BLaER1 treated with 17β-estradiol and CSF1 and Interleukin-3, amounts not matched to agents 10 nM and 100 nM (cell line): ENCODE results near the gene HOXD10.

Experiments
- H3K27ac ChIP-seq, 11 experiments: shearing (Covaris generic); formaldehyde crosslinking; 2 replicates each; pipeline ENCODE4 v1.8.1; 2022
- H3K27me3 ChIP-seq, 11 experiments: shearing (Covaris generic); formaldehyde crosslinking; 2 replicates each; pipeline ENCODE4 v1.8.1; 2022
- H3K36me3 ChIP-seq, 11 experiments: shearing (Covaris generic); formaldehyde crosslinking; 2 replicates each; pipeline ENCODE4 v1.8.1; 2022
- H3K4me1 ChIP-seq, 10 experiments: shearing (Covaris generic); formaldehyde crosslinking; 2 replicates each; pipeline ENCODE4 v1.8.1; 2022
- H3K4me2 ChIP-seq, 11 experiments: shearing (Covaris generic); formaldehyde crosslinking; 2 replicates each; pipeline ENCODE4 v1.8.1; 2022
- H3K4me3 ChIP-seq, 10 experiments: shearing (Covaris generic); formaldehyde crosslinking; 2 replicates each; pipeline ENCODE4 v1.8.1; 2022
- H3K9ac ChIP-seq, 11 experiments: shearing (Covaris generic); formaldehyde crosslinking; 2 replicates each; pipeline ENCODE4 v1.8.1; 2022
- H3K9me3 ChIP-seq, 11 experiments: shearing (Covaris generic); formaldehyde crosslinking; replicated peaks in 1 of 11; 2 replicates each; pipeline ENCODE4 v1.8.1; 2022
- H4K20me1 ChIP-seq, 11 experiments: shearing (Covaris generic); formaldehyde crosslinking; 2 replicates each; pipeline ENCODE4 v1.8.1; 2022
- Cebpa-rat ChIP-seq, 11 experiments: shearing (Covaris generic); IDR thresholded peaks; 2 replicates each; pipeline ENCODE4 v1.8.1; 2022

The HOXD10 gene

DNA sequence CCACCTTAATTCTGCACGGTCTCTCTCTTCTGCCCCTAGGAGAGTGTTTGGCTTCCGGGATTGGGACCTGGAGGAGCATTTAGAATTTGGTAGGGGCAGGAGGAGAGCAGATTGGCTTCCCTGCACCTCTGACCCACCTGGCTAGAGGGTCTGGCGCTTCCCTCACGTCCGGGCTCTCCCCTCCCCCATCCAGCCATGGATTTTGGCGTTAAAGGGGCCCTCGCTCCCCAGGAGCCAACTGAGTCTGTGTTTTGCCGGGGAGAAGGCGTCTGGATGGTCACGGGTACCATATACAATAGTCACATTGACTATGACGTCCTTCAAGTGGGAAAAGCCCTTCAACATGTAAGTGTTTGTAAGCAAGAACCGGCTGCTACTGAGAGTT lies 47.1 kb downstream of the HOXD10 start:
- TF ChIP-seq Cebpa-rat (IDR thresholded peaks at IDR 0.05), result no peak
- no peak overlapping the region for H3K27ac ChIP-seq
- no peak overlapping the region for H3K4me3 ChIP-seq
- no peak overlapping the region for H3K9ac ChIP-seq
- no peak overlapping the region for H3K4me2 ChIP-seq
- no peaks in the 10 kb centered on the region for H4K20me1 ChIP-seq
- H3K9me3 ChIP-seq, result peaks cover 55 to 70% (median 65%) of the 10 kb centered on the region in 11 experiments
- no peaks in the 10 kb centered on the region for H3K36me3 ChIP-seq
- H3K27me3 ChIP-seq, result peaks cover 19 to 79% (median 68%) of the 10 kb centered on the region in 11 experiments
- no peaks in the 10 kb centered on the region for H3K4me1 ChIP-seq

DNA sequence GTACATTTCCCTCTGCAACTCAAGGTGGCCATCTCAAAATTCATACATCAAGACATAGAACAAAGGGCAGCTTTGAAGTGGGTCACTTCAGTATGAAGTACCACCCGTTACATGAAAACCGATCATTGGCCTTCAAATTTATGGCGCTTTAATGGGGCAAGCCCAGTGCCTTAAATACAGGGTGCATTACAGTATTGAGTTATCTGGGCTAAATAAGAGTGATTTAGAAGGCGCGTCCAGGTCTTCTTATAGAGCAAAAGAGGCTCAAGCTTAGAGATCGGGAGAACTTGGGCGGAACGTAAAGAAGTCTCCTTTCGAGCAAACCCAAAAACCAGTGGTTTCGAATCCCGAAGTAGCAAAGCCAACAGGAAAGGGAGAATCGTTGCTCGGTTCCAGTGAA lies 47.6 kb downstream of the HOXD10 start:
- peaks cover 54 to 66% (median 64%) of the 10 kb centered on the region in 11 experiments for H3K9me3 ChIP-seq
- H3K27ac ChIP-seq, result no peak overlapping the region
- H3K4me1 ChIP-seq, result no peaks in the 10 kb centered on the region
- peaks cover 16 to 74% (median 63%) of the 10 kb centered on the region in 11 experiments for H3K27me3 ChIP-seq
- no peaks in the 10 kb centered on the region for H3K36me3 ChIP-seq
- no peak overlapping the region for H3K4me3 ChIP-seq
- no peak overlapping the region for H3K9ac ChIP-seq
- no peak for TF ChIP-seq Cebpa-rat (IDR thresholded peaks at IDR 0.05)
- no peak overlapping the region for H3K4me2 ChIP-seq
- H4K20me1 ChIP-seq, result no peaks in the 10 kb centered on the region

DNA sequence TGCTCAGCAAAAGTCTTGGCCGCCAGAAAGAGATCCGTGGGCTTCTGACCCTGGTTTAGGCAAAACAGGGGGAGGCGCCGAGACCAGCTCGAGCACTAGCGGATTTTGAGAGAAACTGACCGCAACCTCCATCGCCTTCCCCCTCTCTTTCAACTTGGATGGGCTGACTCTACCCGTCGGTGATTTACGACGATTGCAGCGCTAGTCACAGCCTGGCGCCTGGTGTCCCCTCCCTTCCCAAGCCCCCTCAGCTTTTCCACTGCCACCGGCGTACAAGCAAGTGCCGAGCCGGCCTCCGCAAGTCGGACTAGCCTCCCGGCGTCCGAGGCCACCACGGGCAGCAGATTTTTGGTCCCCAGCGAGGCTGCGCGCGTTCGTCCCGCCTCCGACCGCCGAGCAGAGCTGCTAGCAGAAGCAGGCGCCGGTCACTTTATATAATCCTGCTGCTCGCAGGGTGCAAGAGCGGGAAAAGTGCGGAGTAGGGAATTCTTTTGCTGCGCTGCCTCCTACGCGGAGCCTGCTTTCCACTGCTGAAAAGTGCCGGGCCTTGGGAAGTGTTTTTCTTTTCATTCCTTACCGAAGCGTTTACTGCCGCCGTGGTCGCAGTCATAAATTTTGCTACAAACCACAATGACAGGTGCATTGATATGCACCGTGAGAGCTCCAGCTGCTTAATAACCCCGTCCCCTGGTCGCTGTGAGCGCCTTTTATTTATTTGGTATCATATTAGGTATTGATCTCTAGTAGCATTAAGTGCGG lies 48.2 kb downstream of the HOXD10 start:
- peaks cover 10 to 68% (median 57%) of the 10 kb centered on the region in 11 experiments; a peak in 21 of 22 replicates for H3K27me3 ChIP-seq
- no peaks in the 10 kb centered on the region for H4K20me1 ChIP-seq

DNA sequence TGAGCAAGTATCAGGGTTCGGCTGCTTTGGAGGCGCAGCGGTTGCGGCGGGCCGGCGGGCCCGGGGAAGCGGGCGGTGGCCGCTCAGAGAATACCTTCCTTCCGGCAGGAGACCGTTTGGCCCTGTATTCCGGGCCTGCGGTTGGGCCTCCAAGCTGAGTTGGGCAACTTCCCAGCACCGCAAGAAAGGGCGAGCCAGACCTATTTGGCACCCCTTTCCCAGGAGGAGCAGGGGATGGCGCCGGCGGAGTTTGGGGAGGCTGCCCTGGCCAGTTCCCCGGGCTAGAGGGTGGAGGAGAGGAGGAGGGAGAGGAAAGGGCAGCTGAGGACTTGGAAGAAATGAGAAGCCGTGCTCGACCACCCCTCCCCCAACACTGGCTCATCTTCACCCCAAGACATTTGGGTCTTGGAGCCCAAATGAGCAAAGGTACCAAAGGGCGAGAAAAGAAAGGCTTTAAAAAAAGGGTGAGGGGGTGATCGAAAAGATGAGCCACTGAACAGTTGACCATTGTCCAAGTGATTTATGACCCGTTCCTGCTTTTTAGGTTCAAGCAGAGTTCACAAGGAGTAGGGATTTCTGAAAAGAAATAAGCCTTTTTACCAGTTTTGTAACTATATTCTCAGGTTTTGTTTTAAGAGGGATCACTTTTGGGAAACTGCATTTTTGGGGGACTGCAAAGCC lies 48.9 kb downstream of the HOXD10 start:
- H3K9me3 ChIP-seq, result peaks cover 41 to 53% (median 50%) of the 10 kb centered on the region in 11 experiments; a peak in 21 of 22 replicates
- H3K4me1 ChIP-seq, result no peaks in the 10 kb centered on the region
- H3K9ac ChIP-seq, result no peak overlapping the region
- no peak overlapping the region for H3K4me2 ChIP-seq
- no peaks in the 10 kb centered on the region for H3K36me3 ChIP-seq
- H3K27me3 ChIP-seq, result peaks cover 7 to 61% (median 50%) of the 10 kb centered on the region in 11 experiments; a peak in 17 of 22 replicates
- TF ChIP-seq Cebpa-rat (IDR thresholded peaks at IDR 0.05), result no peak
- H3K27ac ChIP-seq, result no peak overlapping the region
- no peak overlapping the region for H3K4me3 ChIP-seq
- no peaks in the 10 kb centered on the region for H4K20me1 ChIP-seq

More for the DNA sequence above, 48.2 kb downstream of the HOXD10 start:
- H3K9ac ChIP-seq, result no peak overlapping the region
- H3K36me3 ChIP-seq, result no peaks in the 10 kb centered on the region
- no peak for TF ChIP-seq Cebpa-rat (IDR thresholded peaks at IDR 0.05)
- H3K4me3 ChIP-seq, result no peak overlapping the region
- no peaks in the 10 kb centered on the region for H3K4me1 ChIP-seq
- peaks cover 48 to 60% (median 58%) of the 10 kb centered on the region in 11 experiments for H3K9me3 ChIP-seq
- H3K4me2 ChIP-seq, result no peak overlapping the region
- H3K27ac ChIP-seq, result no peak overlapping the region

DNA sequence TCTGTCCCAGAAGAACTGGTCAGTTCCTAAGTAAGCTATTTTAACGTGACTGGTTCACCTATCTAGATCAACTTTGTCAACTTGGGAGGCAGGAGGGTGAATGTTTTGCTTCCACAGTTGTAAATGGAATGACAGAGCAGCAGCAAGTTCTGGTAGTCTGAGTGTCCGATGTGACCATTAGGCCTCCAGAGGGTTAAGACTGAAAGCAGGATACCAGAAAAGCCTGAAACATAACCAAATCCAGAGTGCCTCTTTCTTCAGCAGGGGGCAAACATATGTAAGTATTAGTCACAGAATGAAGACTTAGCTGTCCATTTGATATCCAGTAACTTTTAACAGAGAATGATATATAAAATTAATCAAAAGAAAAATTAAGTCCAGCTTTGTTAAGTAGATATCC lies 49.7 kb downstream of the HOXD10 start:
- no peak overlapping the region for H3K9ac ChIP-seq
- no peak overlapping the region for H3K4me3 ChIP-seq
- H3K4me2 ChIP-seq, result no peak overlapping the region
- peaks cover 7 to 54% (median 42%) of the 10 kb centered on the region in 11 experiments; a peak in 16 of 22 replicates for H3K27me3 ChIP-seq
- H3K4me1 ChIP-seq, result no peaks in the 10 kb centered on the region
- no peaks in the 10 kb centered on the region for H4K20me1 ChIP-seq
- H3K27ac ChIP-seq, result no peak overlapping the region
- no peaks in the 10 kb centered on the region for H3K36me3 ChIP-seq
- peaks cover 38 to 47% (median 44%) of the 10 kb centered on the region in 11 experiments; a peak in 21 of 22 replicates for H3K9me3 ChIP-seq
- TF ChIP-seq Cebpa-rat (IDR thresholded peaks at IDR 0.05), result no peak

DNA sequence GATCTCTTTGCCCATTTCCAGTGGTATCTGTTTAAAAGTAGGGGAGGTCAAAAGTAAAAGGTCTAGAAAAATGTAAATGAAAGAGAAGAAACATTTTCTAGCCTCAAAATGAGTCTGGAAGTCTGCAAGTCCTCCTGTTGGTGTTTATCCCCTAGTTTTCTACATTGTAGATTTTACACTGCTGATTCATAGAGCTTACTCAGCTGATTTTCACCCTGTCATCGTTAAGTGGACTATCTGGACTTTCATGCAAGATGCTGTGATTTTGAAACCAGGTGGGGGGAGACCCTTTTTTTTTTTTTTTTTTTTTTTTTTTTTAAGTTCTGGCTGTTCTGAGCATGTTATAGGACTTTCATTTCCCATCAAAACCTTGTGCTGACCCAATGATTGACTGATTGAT lies 50.8 kb downstream of the HOXD10 start:
- Histone ChIP-seq H3K4me1 (no peaks in the 10 kb centered on the region), H3K9me3 (peaks cover 38 to 47% (median 44%) of the 10 kb centered on the region in 11 experiments), H3K9ac (no peak overlapping the region), H3K27me3 (peaks cover 11 to 51% (median 40%) of the 10 kb centered on the region in 11 experiments), H3K36me3 (no peaks in the 10 kb centered on the region), H4K20me1 (no peaks in the 10 kb centered on the region), H3K4me3 (no peak overlapping the region), H3K27ac (no peak overlapping the region), H3K4me2 (no peak overlapping the region)
- TF ChIP-seq Cebpa-rat (IDR thresholded peaks at IDR 0.05), result no peak

DNA sequence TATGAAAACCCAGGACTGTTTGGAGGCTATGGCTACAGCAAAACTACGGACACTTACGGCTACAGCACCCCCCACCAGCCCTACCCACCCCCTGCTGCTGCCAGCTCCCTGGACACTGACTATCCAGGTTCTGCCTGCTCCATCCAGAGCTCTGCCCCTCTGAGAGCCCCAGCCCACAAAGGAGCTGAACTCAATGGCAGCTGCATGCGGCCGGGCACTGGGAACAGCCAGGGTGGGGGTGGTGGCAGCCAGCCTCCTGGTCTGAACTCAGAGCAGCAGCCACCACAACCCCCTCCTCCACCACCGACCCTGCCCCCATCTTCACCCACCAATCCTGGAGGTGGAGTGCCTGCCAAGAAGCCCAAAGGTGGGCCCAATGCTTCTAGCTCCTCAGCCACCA lies 52.6 kb downstream of the HOXD10 start:
- Histone ChIP-seq H3K4me2 (no peak overlapping the region), H3K9ac (no peak overlapping the region), H3K27me3 (peaks cover 21 to 52% (median 41%) of the 10 kb centered on the region in 11 experiments), H4K20me1 (no peaks in the 10 kb centered on the region), H3K27ac (no peak overlapping the region), H3K4me1 (no peaks in the 10 kb centered on the region), H3K36me3 (no peaks in the 10 kb centered on the region), H3K4me3 (no peak overlapping the region), H3K9me3 (peaks cover 33 to 44% (median 37%) of the 10 kb centered on the region in 11 experiments)
- no peak for TF ChIP-seq Cebpa-rat (IDR thresholded peaks at IDR 0.05)
